PC-9 (cell line): ENCODE data around the gene NLGN1. TPM values are rescaled to one million over a fixed set of nuclear protein-coding genes. Genes with fewer than 3 reads are reported as not detected.

Experiments
- BruUV-seq: library from RNA; stranded (reverse); fragments of 400-500 nt; replicated peaks from 2 replicates; lab custom pipeline; 2021; lab: Mats Ljungman, UMichigan
- CTCF ChIA-PET: fragments of 300-600 bp; sonication (Branson Sonifier 250); formaldehyde crosslinking; loops from one replicate; lab custom pipeline; 2022; ENCODE audit warnings: antibody characterized with exemption; lab: Charles Lee
- POLR2A ChIA-PET: fragments of 300-600 bp; sonication (Branson Sonifier 250); formaldehyde crosslinking; loops from one replicate; lab custom pipeline; 2022; ENCODE audit warnings: antibody characterized with exemption; ENCODE audit not compliant: unreplicated experiment; lab: Charles Lee
- DNase-seq, 2 experiments: peaks; one replicate each; pipeline versions ENCODE4 v3.0.0 to v3.0.0-alpha.2; 2015 to 2022; ENCODE audit warnings: mixed read lengths in 1 of 2
- H2AFZ ChIP-seq: fragments of 200-600 bp; sonication (generic); 2 replicates; pipeline ENCODE4 v1.8.1; 2017; ENCODE audit warnings: antibody characterized with exemption
- H3F3A ChIP-seq: fragments of 200-600 bp; sonication (generic); 2 replicates; pipeline ENCODE4 v1.8.1; 2017; ENCODE audit warnings: antibody characterized with exemption, mild to moderate bottlenecking, low read depth; ENCODE audit not compliant: insufficient read depth
- H3K27ac ChIP-seq: fragments of 200-600 bp; sonication (generic); 2 replicates; pipeline ENCODE4 v1.6.1; 2016; ENCODE audit warnings: mixed run types
- H3K27me3 ChIP-seq: fragments of 200-600 bp; sonication (generic); 2 replicates; pipeline ENCODE4 v1.6.1; 2016; ENCODE audit warnings: low read depth, mixed run types; ENCODE audit not compliant: insufficient read depth
- H3K36me3 ChIP-seq: fragments of 200-600 bp; sonication (generic); 2 replicates; pipeline ENCODE4 v1.6.1; 2016; ENCODE audit warnings: low read depth, mixed run types
- H3K4me1 ChIP-seq: fragments of 200-600 bp; sonication (generic); replicated peaks from 2 replicates; pipeline ENCODE4 v1.6.1; 2016; ENCODE audit warnings: mixed run types; ENCODE audit not compliant: insufficient read depth
- H3K4me2 ChIP-seq: fragments of 200-600 bp; sonication (generic); 2 replicates; pipeline ENCODE4 v1.6.1; 2017; ENCODE audit warnings: mixed run types
- H3K4me3 ChIP-seq: fragments of 200-600 bp; sonication (generic); 2 replicates; pipeline ENCODE4 v1.6.1; 2016; ENCODE audit warnings: mixed run types
- H3K79me2 ChIP-seq: fragments of 200-600 bp; sonication (generic); 2 replicates; pipeline ENCODE4 v1.6.1; 2017; ENCODE audit warnings: low read depth, mixed run types
- H3K9me2 ChIP-seq: fragments of 200-600 bp; sonication (generic); 2 replicates; pipeline ENCODE4 v1.8.1; 2017; ENCODE audit warnings: mild to moderate bottlenecking; ENCODE audit not compliant: insufficient read depth
- H3K9me3 ChIP-seq: fragments of 200-600 bp; sonication (generic); 2 replicates; pipeline ENCODE4 v1.8.1; 2016; ENCODE audit warnings: low read depth; ENCODE audit not compliant: insufficient read depth
- H4K20me1 ChIP-seq: fragments of 200-600 bp; sonication (generic); 2 replicates; pipeline ENCODE4 v1.8.1; 2017; ENCODE audit not compliant: insufficient read depth
- EZH2 ChIP-seq: fragments of 200-600 bp; sonication (generic); IDR thresholded peaks from 2 replicates; pipeline ENCODE4 v1.8.0; 2017; ENCODE audit warnings: antibody characterized with exemption, low read depth
- intact Hi-C: fragments of 100-400 bp; cut with micrococcal nuclease; formaldehyde crosslinking; loops from one replicate; pipeline ENCODE4 v1.10.0; 2022; ENCODE audit not compliant: unreplicated experiment
- total RNA-seq: library from RNA; stranded (reverse); gene quantifications from 2 replicates; pipeline ENCODE4 v1.2.3, GENCODE V29; 2021
- TF ChIP-seq, protein P1 (sequence below): fragments of 200-600 bp; sonication (generic); conservative IDR thresholded peaks from 2 replicates; pipeline ENCODE4 v1.6.1; 2017; ENCODE audit warnings: mixed run types, antibody characterized with exemption, mild to moderate bottlenecking, moderate library complexity

The NLGN1 gene
- total RNA-seq, 1 experiment from 2014 or later, result 1.4 TPM

DNA sequence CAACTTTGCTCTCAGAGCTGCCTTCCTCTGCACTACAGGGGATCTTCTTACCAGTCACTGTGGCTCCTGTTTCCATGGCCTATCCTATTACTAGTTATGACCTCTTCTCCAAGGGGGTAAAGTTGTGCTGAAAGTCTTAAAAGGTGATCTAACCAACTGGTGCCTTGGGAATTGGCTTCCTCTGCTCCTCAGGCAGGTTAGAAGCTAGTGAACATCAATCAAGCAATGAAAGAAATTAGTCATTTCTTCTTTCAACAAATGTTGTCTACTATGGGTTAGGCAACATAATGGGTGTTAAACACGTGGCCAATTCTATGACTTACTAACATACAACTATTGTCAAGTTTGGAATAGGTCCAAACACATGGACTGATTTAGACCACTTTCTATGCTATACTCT lies 890.2 kb downstream of the NLGN1 start:
- TF ChIP-seq, protein P1, sequence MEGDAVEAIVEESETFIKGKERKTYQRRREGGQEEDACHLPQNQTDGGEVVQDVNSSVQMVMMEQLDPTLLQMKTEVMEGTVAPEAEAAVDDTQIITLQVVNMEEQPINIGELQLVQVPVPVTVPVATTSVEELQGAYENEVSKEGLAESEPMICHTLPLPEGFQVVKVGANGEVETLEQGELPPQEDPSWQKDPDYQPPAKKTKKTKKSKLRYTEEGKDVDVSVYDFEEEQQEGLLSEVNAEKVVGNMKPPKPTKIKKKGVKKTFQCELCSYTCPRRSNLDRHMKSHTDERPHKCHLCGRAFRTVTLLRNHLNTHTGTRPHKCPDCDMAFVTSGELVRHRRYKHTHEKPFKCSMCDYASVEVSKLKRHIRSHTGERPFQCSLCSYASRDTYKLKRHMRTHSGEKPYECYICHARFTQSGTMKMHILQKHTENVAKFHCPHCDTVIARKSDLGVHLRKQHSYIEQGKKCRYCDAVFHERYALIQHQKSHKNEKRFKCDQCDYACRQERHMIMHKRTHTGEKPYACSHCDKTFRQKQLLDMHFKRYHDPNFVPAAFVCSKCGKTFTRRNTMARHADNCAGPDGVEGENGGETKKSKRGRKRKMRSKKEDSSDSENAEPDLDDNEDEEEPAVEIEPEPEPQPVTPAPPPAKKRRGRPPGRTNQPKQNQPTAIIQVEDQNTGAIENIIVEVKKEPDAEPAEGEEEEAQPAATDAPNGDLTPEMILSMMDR, result no peak
- no peak for TF ChIP-seq EZH2
- intact Hi-C loops, result no loop called here
- Histone ChIP-seq H3K9me2 (no peaks in the 10 kb centered on the region), H3K36me3 (no peaks in the 10 kb centered on the region), H3K27ac (no peak overlapping the region), H3K9me3 (peaks cover 4% of the 10 kb centered on the region; the same call in 1 of the 2 replicates), H3K4me2 (no peak overlapping the region), H4K20me1 (no peaks in the 10 kb centered on the region), H2AFZ (no peak overlapping the region), H3K27me3 (no peaks in the 10 kb centered on the region), H3K4me3 (no peak overlapping the region), H3K4me1 (no peaks in the 10 kb centered on the region), H3K79me2 (no peaks in the 10 kb centered on the region), H3F3A (no peaks in the 10 kb centered on the region)
- POLR2A ChIA-PET, result no interaction called here
- no TSS peak for BruUV-seq
- CTCF ChIA-PET, result no interaction called here
- DNase-seq, result no peak

DNA sequence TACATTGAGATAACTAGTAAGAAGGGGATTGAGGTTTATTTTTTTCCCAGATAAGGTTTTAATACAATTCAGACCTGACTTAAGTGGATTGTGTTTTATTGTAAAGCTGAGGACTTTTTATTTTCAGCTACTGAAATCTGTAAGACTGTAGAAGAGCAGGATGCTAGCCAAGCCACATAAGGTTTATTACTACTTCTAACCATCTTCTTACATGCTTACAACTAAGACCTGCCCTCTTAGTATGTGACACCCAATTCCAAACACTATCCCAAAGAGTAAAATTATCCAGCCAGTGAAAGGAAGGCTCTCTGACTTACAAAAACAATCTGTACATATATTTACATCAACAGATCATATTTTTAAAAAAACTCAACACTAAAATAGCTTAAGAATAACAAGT lies 897.1 kb downstream of the NLGN1 start:
- ChIA-PET POLR2A (no interaction called here), CTCF (no interaction called here)
- no peak for TF ChIP-seq EZH2
- TF ChIP-seq, protein P1, result no peak

DNA sequence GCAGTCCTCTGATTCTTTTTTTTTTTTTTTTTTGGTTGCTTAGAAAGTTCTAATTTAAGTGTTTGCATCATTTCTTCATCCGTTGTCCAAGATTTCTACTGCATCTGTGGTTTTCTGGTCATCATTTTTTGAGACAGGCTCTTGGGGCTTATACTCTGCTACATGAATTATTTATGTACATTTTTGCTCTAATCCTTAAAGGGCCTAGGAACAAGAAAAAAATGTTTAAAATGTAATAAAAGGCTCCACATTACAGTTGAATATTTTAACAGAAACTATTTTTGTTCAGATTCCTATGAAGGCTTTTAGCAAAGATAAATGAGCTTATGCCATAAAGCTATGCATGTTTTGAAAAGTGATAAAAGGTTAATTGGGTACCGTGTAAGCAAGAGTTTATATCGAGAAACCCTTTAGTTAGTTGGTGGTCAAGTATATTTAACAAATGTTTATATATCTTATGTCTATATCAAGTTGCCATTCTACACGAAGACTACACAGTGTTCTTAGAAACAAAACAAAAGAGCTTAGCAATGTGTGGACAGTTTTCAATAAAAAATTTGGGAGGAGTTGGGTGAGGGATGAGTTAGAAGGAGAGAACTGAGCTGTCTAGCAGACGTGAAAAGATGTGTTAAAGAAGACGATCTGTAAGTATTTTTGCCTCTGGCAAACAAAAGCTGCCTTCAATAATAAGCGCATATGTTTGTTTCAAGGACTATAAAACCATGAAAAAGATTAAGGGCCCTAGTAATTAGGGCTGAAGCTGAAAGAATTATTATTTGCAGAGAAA lies 898.0 kb downstream of the NLGN1 start:
- Histone ChIP-seq H3F3A (no peaks in the 10 kb centered on the region), H3K27me3 (no peaks in the 10 kb centered on the region), H3K27ac (no peak overlapping the region), H3K4me2 (no peak overlapping the region), H3K9me2 (no peaks in the 10 kb centered on the region), H4K20me1 (no peaks in the 10 kb centered on the region), H3K4me1 (no peaks in the 10 kb centered on the region), H3K36me3 (no peaks in the 10 kb centered on the region), H3K79me2 (no peaks in the 10 kb centered on the region), H2AFZ (no peak overlapping the region), H3K4me3 (no peak overlapping the region), H3K9me3 (no peaks in the 10 kb centered on the region)
- TF ChIP-seq, protein P1, result no peak
- TF ChIP-seq EZH2, result no peak
- intact Hi-C loops, result no loop called here
- BruUV-seq, result no TSS peak
- no peak for DNase-seq
- CTCF ChIA-PET, result no interaction called here
- POLR2A ChIA-PET, result no interaction called here

More for the DNA sequence above, 897.1 kb downstream of the NLGN1 start:
- H3K4me3 ChIP-seq, result no peak overlapping the region
- no peaks in the 10 kb centered on the region for H3K9me2 ChIP-seq
- no peaks in the 10 kb centered on the region for H3K4me1 ChIP-seq
- no peak overlapping the region for H3K27ac ChIP-seq
- no peaks in the 10 kb centered on the region for H3K79me2 ChIP-seq
- H3K36me3 ChIP-seq, result no peaks in the 10 kb centered on the region
- H4K20me1 ChIP-seq, result no peaks in the 10 kb centered on the region
- no peak overlapping the region for H3K4me2 ChIP-seq
- H2AFZ ChIP-seq, result no peak overlapping the region
- intact Hi-C loops, result no loop called here
- no peaks in the 10 kb centered on the region for H3K9me3 ChIP-seq
- no peak for DNase-seq
- H3K27me3 ChIP-seq, result no peaks in the 10 kb centered on the region
- no peaks in the 10 kb centered on the region for H3F3A ChIP-seq
- BruUV-seq, result no TSS peak
